Measurements from ENCODE around the gene TCEAL3.

The TCEAL3 gene

DNA sequence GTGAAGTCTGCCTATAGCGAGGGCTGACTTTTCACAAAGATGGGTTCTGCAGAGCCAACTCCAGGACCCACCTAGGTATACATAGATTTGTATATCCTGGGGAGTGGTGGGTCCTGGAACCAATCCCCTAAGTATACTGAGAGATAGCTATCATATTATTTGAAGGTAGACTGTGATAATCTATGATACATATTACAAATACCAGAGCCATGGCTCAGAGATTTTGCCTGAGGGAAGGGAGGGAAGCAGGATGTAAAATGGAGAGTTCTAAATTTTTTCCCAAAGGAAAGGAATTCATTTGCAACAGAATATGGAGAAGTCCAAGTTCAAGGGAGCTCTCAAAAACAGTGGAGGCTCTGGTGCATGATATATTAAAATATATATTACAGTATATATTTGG lies 7.2 kb downstream of the TCEAL3 start:
- Histone ChIP-seq H3K9me3 (ENCODE audit: control insufficient read depth, insufficient read depth, low read length) (no peaks in the 10 kb centered on the region), H3K27ac (ENCODE audit: low read depth, low read length) (no peak overlapping the region), H3K27me3 (ENCODE audit: control insufficient read depth, low read length) (no peaks in the 10 kb centered on the region), H3K79me2 (ENCODE audit: control insufficient read depth, low read length) (no peaks in the 10 kb centered on the region), H4K20me1 (ENCODE audit: control insufficient read depth, insufficient read depth, low read depth, low read length) (no peaks in the 10 kb centered on the region), H3K9me2 (replicated peaks; ENCODE audit: control insufficient read depth, low read length) (no peaks in the 10 kb centered on the region), H3K36me3 (ENCODE audit: control insufficient read depth, low read length) (no peaks in the 10 kb centered on the region), H3K4me1 (ENCODE audit: control insufficient read depth, low read length) (no peaks in the 10 kb centered on the region), H3K4me3 (ENCODE audit: low read length) (no peak overlapping the region), H3F3A (ENCODE audit: control insufficient read depth, insufficient read depth) (no peaks in the 10 kb centered on the region), H3K4me2 (ENCODE audit: low read length) (no peak overlapping the region)
- no peak for TF ChIP-seq EZH2phosphoT487 (IDR thresholded peaks at IDR 0.05; ENCODE audit: borderline replicate concordance, low read length)
- TF ChIP-seq, protein P1, sequence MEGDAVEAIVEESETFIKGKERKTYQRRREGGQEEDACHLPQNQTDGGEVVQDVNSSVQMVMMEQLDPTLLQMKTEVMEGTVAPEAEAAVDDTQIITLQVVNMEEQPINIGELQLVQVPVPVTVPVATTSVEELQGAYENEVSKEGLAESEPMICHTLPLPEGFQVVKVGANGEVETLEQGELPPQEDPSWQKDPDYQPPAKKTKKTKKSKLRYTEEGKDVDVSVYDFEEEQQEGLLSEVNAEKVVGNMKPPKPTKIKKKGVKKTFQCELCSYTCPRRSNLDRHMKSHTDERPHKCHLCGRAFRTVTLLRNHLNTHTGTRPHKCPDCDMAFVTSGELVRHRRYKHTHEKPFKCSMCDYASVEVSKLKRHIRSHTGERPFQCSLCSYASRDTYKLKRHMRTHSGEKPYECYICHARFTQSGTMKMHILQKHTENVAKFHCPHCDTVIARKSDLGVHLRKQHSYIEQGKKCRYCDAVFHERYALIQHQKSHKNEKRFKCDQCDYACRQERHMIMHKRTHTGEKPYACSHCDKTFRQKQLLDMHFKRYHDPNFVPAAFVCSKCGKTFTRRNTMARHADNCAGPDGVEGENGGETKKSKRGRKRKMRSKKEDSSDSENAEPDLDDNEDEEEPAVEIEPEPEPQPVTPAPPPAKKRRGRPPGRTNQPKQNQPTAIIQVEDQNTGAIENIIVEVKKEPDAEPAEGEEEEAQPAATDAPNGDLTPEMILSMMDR (IDR thresholded peaks at IDR 0.05; ENCODE audit: low read depth, low read length, poor library complexity, severe bottlenecking) = no peak

DNA sequence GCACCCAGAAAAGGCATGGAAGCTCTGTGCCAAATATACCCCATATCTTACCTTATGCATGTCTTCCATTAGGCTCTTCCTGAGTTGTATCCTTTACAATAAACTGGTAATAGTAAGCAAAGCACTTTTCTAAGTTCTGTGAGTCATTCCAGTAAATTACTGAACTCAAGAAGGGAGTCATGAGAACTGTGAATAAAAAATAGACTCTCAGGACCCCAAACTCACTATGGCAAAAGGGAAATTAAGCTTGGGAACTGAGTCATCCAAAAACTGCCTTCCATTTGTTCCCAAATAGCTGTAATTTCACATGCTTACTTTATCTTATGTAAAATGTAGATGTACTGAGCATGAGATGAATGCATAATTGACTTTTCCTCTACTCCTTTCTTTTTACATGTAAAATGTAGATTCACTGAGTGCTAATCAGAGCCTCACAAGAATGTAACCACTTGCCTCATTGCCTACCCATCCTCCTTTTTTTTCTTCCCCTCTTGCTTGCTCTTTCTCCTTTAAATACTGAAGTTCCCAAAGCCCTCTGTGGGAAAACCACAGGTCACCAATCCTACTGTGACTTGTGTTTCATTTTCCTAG lies 8.1 kb downstream of the TCEAL3 start:
- Histone ChIP-seq H3K27me3 (ENCODE audit: control insufficient read depth, low read length) (no peaks in the 10 kb centered on the region), H4K20me1 (ENCODE audit: control insufficient read depth, insufficient read depth, low read depth, low read length) (no peaks in the 10 kb centered on the region), H3K79me2 (ENCODE audit: control insufficient read depth, low read length) (no peaks in the 10 kb centered on the region), H3K9me3 (ENCODE audit: control insufficient read depth, insufficient read depth, low read length) (no peaks in the 10 kb centered on the region), H3K27ac (ENCODE audit: low read depth, low read length) (no peak overlapping the region), H3K4me3 (ENCODE audit: low read length) (no peak overlapping the region), H3K36me3 (ENCODE audit: control insufficient read depth, low read length) (no peaks in the 10 kb centered on the region), H3K9me2 (replicated peaks; ENCODE audit: control insufficient read depth, low read length) (no peaks in the 10 kb centered on the region), H3F3A (ENCODE audit: control insufficient read depth, insufficient read depth) (no peaks in the 10 kb centered on the region), H3K4me2 (ENCODE audit: low read length) (no peak overlapping the region), H3K4me1 (ENCODE audit: control insufficient read depth, low read length) (no peaks in the 10 kb centered on the region)
- TF ChIP-seq EZH2phosphoT487 (IDR thresholded peaks at IDR 0.05; ENCODE audit: borderline replicate concordance, low read length) = no peak
- TF ChIP-seq, protein P1 (IDR thresholded peaks at IDR 0.05; ENCODE audit: low read depth, low read length, poor library complexity, severe bottlenecking) = no peak

- H3K4me1 ChIP-seq (ENCODE audit: control insufficient read depth, low read length) = no peaks in the 10 kb centered on the region
- no peak overlapping the region for H3K4me2 ChIP-seq (ENCODE audit: low read length)
- TF ChIP-seq EZH2phosphoT487 (IDR thresholded peaks at IDR 0.05; ENCODE audit: borderline replicate concordance, low read length) = no peak
- TF ChIP-seq, protein P1 (IDR thresholded peaks at IDR 0.05; ENCODE audit: low read depth, low read length, poor library complexity, severe bottlenecking) = no peak
- no peaks in the 10 kb centered on the region for H3K9me3 ChIP-seq (ENCODE audit: control insufficient read depth, insufficient read depth, low read length)
- H3K27ac ChIP-seq (ENCODE audit: low read depth, low read length) = no peak overlapping the region
- H3F3A ChIP-seq (ENCODE audit: control insufficient read depth, insufficient read depth) = no peaks in the 10 kb centered on the region
- H3K79me2 ChIP-seq (ENCODE audit: control insufficient read depth, low read length) = no peaks in the 10 kb centered on the region
- no peaks in the 10 kb centered on the region for H3K27me3 ChIP-seq (ENCODE audit: control insufficient read depth, low read length)
- no peak overlapping the region for H3K4me3 ChIP-seq (ENCODE audit: low read length)
- no peaks in the 10 kb centered on the region for H3K36me3 ChIP-seq (ENCODE audit: control insufficient read depth, low read length)
- H3K9me2 ChIP-seq (replicated peaks; ENCODE audit: control insufficient read depth, low read length) = no peaks in the 10 kb centered on the region
- no peaks in the 10 kb centered on the region for H4K20me1 ChIP-seq (ENCODE audit: control insufficient read depth, insufficient read depth, low read depth, low read length)
These were observed 9.0 kb downstream of the TCEAL3 start for GRCh38 chrX:103616676-103617186.

Data from DOHH2 (cell line).